ENCODE data around the gene ITGA3.

DNA sequence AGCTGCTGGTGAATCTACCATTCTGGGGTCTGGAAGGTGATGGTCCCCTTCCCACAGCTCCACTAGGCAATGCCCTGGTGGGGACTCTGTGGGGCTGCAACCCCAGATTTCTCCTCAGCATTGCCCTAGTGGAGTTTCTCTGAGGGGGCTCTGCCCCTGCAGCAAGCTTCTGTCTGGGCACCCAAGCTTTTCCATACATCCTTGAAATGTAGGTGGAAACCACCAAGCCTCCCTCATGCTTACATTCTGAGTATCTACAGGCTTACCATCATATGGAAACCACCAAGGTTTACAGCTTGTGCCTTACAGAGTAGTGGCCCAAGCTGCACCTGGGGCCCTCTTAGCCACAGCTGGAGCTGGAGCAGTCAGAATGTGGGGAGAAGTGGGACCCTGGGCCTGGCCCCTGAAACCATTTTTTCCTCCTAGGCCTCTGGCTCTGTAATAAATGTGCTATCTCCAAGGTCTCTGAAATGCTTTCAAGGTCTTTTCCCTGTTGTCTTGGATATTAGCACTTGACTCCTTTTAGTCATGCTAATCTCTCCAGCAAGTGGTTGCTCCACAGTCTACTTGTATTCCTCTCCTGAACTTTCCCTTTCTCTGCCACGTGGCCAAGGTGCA lies 41.3 kb upstream of the ITGA3 start:
- no peak for TF ChIP-seq POLR2AphosphoS5 (IDR thresholded peaks at IDR 0.05; ENCODE audit: low read depth, low read length)
- no peak for TF ChIP-seq TAF1 (IDR thresholded peaks at IDR 0.05; ENCODE audit: low read depth, low read length)
- no peak for TF ChIP-seq POLR2A (IDR thresholded peaks at IDR 0.05; ENCODE audit: low read depth, low read length)
- no peak for TF ChIP-seq SPI1 (IDR thresholded peaks at IDR 0.05; ENCODE audit: low read depth, low read length)

Measured in GM12891 (cell line).